Measurements from ENCODE around the gene ARFGAP3.

Gene ARFGAP3

GRCh38 chr22:42883970-42884369 is 26.9 kb upstream of the ARFGAP3 start:
- no peak for DNase-seq

DNA sequence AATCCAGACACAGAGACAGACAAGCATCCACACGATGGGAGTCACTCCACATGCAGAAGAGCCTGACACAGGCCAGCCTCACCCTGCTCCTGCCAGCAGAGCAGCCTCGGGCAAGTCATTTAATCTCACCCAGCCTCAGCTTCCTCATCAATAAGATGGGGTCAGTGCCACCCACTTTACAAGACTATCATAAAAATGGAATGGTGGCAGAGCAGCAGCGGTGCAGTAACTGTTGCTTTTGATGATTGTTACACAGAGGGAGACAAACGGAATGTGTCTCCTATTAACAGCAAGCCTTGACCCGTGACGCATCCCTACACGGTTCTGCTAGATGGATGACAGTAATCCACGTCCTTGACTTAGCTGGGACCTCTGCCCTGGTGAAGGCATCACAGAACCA is 26.0 kb upstream of the ARFGAP3 start:
- no peak for DNase-seq

- DNase-seq = no peak
Measured at GRCh38 chr22:42881982-42882656, 25.0 kb upstream of the ARFGAP3 start.

GRCh38 chr22:42881298-42881697 is 24.2 kb upstream of the ARFGAP3 start:
- no peak for DNase-seq

DNA sequence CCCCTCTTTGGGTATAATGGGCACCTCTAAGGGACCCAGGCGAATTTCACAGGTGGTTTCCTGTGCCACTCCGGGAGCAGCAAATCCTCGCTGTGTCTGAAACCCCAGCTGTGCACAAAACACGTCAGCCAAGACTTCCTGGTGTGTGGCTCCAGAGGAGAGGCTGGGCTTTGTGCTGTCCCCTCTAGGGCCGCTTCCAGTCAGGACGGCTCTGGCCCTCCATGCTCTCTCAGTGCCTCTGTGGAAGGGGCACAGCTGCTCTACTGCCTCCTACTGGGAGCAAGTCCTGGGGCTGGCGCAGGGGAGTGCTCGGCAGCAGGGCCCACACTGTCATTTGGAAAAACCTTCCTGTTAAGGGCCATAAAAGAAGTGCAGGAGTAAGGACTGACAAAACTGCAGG is 23.7 kb upstream of the ARFGAP3 start:
- no peak for DNase-seq

DNA sequence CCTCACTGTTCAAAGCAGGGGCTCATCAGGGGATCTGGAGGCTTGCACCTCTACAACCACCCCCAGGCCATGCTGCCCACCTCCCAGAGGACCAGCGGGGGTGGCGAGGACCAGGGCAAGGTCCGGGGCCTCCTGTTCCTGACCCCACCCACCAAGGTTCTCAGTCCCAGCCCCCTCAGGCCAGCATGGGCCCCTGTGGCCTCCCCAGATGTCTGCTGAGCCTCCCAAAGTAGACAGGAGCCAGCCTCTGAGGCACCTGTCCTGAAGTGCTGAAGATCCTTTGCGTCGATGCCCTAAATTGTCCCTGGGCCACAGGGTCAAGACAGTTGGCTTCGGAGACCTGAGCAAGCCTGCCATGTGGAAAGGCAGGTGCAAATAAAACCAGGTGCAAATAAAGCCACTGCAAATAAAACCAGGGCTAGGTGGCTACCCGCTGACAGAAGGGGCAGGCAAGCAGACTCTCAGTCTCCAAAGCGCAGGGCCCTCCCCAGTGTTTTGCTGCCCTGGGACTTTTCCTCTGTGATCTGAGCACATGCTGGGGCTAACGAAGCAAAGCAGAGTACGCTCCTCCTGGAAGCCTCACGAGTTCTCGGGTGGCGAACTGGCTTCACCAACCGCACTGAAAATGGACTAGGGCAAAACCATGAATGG is 22.4 kb upstream of the ARFGAP3 start:
- DNase-seq = no peak

- DNase-seq = no peak
Measured at GRCh38 chr22:42878561-42879305, 21.7 kb upstream of the ARFGAP3 start.

GRCh38 chr22:42877597-42878340 is 20.7 kb upstream of the ARFGAP3 start:
- no peak for DNase-seq

DNA sequence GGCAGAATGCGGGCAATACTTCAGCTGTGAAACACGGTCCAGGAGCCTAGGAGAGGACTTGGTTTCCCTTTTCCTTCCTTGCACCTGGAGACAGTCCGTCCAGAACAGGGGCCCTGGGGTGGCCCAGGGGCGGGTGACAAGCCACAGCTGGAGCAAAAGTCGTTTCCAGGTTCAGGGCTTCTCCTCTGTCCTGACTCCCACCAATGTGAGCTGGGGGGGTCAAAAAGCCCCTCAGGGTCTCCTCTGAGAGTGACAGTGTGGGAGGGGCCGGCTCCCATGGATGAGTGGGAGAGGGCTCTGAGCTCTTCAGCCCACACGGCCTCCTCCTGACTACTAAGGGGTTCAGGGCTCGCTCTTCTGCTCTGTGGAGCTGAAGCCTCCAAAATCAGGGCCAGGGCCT is 20.1 kb upstream of the ARFGAP3 start:
- DNase-seq = no peak

DNA sequence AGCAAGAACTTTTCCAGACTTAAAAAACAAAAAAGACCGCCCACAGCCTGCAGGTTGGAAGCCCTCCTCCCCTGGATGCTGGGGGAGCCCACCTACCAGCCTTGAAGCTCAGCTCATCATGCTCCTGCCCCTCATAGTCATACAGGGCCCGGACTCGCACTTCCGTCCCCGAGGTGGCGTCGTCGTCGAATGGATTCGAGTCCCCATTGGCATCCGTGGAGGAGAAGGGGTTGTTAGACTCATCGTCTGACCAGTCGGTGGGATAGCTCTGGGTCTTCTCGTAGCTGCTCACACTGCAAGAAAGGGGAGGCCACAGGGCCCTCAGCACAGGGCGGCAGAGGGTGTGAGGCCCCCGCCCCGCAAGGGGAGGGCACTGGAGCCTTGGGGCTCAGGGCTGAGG is 19.0 kb upstream of the ARFGAP3 start:
- DNase-seq = no peak

- no peak for DNase-seq
Measured at GRCh38 chr22:42874010-42874409, 16.9 kb upstream of the ARFGAP3 start.

- DNase-seq = peak; percentile 37
Measured at GRCh38 chr22:42873356-42873755, 16.3 kb upstream of the ARFGAP3 start.

DNA sequence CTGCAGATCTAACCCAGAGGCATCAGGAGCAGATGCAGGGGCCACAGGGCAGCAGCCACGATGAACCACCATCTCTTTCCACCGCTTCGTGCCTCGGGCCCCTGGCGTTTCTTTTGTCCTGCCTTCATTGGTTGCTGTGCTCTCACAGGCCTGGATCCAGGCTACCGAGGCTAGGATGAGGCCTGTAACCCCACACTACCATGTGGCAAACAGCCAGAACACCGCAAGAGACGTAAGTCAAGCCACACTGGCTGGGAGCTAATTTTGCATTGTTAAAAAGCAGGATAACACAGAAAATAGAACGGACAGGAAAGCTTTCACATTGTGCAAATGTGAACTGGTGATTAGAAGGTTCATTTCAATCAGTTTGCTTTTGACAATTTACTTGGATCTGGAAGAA is 15.7 kb upstream of the ARFGAP3 start:
- DNase-seq = no peak

GRCh38 chr22:42871146-42872050 is 14.3 kb upstream of the ARFGAP3 start:
- DNase-seq = no peak

GRCh38 chr22:42869888-42870480 is 12.9 kb upstream of the ARFGAP3 start:
- DNase-seq = no peak

- DNase-seq = no peak
Measured at GRCh38 chr22:42869463-42869862, 12.4 kb upstream of the ARFGAP3 start.

GRCh38 chr22:42868751-42869251 is 11.7 kb upstream of the ARFGAP3 start:
- DNase-seq = no peak

- DNase-seq = no peak
Measured at GRCh38 chr22:42866100-42866499, 9.0 kb upstream of the ARFGAP3 start.

- no peak for DNase-seq
Measured at GRCh38 chr22:42865536-42865935, 8.5 kb upstream of the ARFGAP3 start.

- peak; percentile 65 for DNase-seq
Measured at GRCh38 chr22:42863349-42863961, 6.4 kb upstream of the ARFGAP3 start.

DNA sequence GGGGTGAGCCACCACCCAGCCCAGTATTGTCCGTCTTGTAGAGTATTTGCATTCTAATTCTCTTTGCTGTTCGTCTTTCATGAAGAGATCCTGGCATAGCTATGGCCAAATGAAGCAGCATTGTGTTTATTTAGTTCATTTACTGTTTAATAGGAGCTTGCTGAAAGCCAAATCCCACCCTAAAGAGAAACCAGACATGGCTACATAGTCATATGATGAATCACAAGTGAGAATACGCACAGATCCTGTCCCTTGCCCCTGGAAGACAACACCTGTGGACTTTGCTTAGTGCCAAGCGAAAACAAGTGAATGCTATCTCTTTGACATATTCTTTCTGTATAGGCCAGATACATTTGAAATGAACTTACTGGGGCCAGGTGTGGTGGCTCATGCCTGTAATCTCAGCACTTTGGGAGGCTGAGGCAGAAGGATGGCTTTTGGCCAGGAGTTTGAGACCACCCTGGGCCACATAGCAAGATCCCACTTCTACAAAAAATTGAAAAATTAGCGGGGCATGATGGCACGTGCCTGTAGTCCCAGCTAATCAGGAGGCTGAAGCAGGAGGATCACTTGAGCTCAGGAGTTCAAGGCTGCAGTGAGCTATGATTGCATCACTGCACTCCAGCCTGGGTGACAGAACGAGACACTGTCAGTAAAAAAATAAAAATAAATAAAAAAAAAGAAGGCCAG is 5.1 kb upstream of the ARFGAP3 start:
- peak; percentile 56 for DNase-seq
